HL-60 (cell line): ENCODE data around the gene CHTOP.

ENCODE experiments used
- POLR2AphosphoS5 ChIP-seq: IDR thresholded peaks from 2 replicates; pipeline ENCODE4 v1.6.1; 2012; ENCODE audit warnings: low read depth
- TF ChIP-seq, protein P1 (sequence below): IDR thresholded peaks from one replicate; pipeline ENCODE4 v1.5.1; 2011; ENCODE audit warnings: low read length, control low read depth, inconsistent platforms; ENCODE audit not compliant: insufficient read depth

DNA sequence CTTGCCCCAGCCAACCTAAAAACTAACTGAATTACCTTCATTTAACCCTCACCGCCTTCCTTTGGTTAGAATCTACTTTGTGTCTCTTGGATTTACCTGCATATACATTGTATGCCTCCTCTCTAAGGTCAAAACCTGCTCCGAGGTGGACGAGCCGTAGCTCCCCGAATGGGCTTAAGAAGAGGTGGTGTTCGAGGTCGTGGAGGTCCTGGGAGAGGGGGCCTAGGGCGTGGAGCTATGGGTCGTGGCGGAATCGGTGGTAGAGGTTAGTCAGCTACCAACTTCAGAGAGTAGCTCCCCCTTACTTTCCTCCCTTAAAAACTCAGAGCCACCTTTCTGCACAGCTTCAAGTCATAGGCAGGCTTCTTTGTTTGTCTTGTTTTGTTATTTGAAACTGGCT lies 9.2 kb downstream of the CHTOP start:
- TF ChIP-seq, protein P1, sequence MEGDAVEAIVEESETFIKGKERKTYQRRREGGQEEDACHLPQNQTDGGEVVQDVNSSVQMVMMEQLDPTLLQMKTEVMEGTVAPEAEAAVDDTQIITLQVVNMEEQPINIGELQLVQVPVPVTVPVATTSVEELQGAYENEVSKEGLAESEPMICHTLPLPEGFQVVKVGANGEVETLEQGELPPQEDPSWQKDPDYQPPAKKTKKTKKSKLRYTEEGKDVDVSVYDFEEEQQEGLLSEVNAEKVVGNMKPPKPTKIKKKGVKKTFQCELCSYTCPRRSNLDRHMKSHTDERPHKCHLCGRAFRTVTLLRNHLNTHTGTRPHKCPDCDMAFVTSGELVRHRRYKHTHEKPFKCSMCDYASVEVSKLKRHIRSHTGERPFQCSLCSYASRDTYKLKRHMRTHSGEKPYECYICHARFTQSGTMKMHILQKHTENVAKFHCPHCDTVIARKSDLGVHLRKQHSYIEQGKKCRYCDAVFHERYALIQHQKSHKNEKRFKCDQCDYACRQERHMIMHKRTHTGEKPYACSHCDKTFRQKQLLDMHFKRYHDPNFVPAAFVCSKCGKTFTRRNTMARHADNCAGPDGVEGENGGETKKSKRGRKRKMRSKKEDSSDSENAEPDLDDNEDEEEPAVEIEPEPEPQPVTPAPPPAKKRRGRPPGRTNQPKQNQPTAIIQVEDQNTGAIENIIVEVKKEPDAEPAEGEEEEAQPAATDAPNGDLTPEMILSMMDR = no peak
- TF ChIP-seq POLR2AphosphoS5 = no peak
